DOHH2 (cell line): ENCODE results near the gene SNX17.

ENCODE experiments used
- CTCF ChIP-seq: fragments of 200-600 bp; sonication (generic); IDR thresholded peaks from one replicate; pipeline ENCODE4 v1.5.1; 2014; ENCODE audit warnings: antibody characterized with exemption, mild to moderate bottlenecking, low read depth, low read length; ENCODE audit not compliant: poor library complexity, severe bottlenecking
- EZH2phosphoT487 ChIP-seq: fragments of 200-600 bp; sonication (generic); IDR thresholded peaks from 2 replicates; pipeline ENCODE4 v1.6.1; 2017; ENCODE audit warnings: borderline replicate concordance, mild to moderate bottlenecking, antibody characterized with exemption, low read length, moderate library complexity, mixed read lengths

GRCh38 chr2:27322301-27322765 lies 48.1 kb upstream of the SNX17 start:
- no peak for TF ChIP-seq CTCF
- no peak for TF ChIP-seq EZH2phosphoT487
